Spinal cord (tissue), 10 donors: ENCODE data around the gene SAMD8. TPM values are rescaled to one million over a fixed set of nuclear protein-coding genes. Genes with fewer than 3 reads are reported as not detected.
"Not testable (repeated sequence)": the region's sequence is repeated elsewhere in the genome, so short reads cannot be mapped to it uniquely, and the experiment has no call there.

ENCODE experiments used
- DNase-seq, 6 donors: peaks; one replicate each; pipeline versions ENCODE4 v3.0.0 to v3.0.0-alpha.2; 2013 to 2015; ENCODE audit warnings: low spot score in 6 of 6, low read depth in 4 of 6
- H3K27ac ChIP-seq: one replicate; pipeline ENCODE4 v1.5.1; 2013; ENCODE audit warnings: low read depth, low read length, control low read depth
- H3K27me3 ChIP-seq: one replicate; pipeline ENCODE4 v1.6.1; 2013; ENCODE audit warnings: low read length; ENCODE audit not compliant: control insufficient read depth, insufficient read depth
- H3K36me3 ChIP-seq: one replicate; pipeline ENCODE4 v1.6.1; 2013; ENCODE audit warnings: low read length; ENCODE audit not compliant: control insufficient read depth, insufficient read depth
- H3K4me1 ChIP-seq: one replicate; pipeline ENCODE4 v1.6.1; 2013; ENCODE audit warnings: low read length; ENCODE audit not compliant: control insufficient read depth, insufficient read depth
- H3K4me3 ChIP-seq: one replicate; pipeline ENCODE4 v1.5.1; 2013; ENCODE audit warnings: low read depth, low read length, control low read depth
- H3K9me3 ChIP-seq: one replicate; pipeline ENCODE4 v1.6.1; 2013; ENCODE audit warnings: low read length; ENCODE audit not compliant: control insufficient read depth, insufficient read depth
- whole genome bisulfite sequencing: methylation state at CpG from one replicate; pipeline ENCODE4 v1.1.5; 2013; ENCODE audit warnings: missing lambda C conversion rate; ENCODE audit not compliant: insufficient coverage; 5-methylcytosine and 5-hydroxymethylcytosine counted together
- polyA plus RNA-seq, 2 donors: library from polyadenylated mRNA; unstranded; fragments of 120-200 nt; gene quantifications; one replicate each; pipeline ENCODE4 v1.2.1, GENCODE V29; 2013; ENCODE audit not compliant: insufficient read length in 2 of 2
- total RNA-seq, 2 donors: library from RNA; depleted of rRNA in 1 of 2; stranded (reverse); fragments of 120-200 nt in 1 of 2; fragments of >200 nt in 1 of 2; gene quantifications; one replicate each; pipeline versions ENCODE4 v1.2.3 to v1.2.4, GENCODE V29; 2013 to 2014
- donor health status: healthy.

Gene SAMD8
- total and polyA plus RNA-seq, 4 donors = 36.1 to 91.7 (median 45.4) TPM

GRCh38 chr10:75105576-75106197 is 5.8 kb upstream of the SAMD8 start:
- Histone ChIP-seq H3K4me1 (peaks cover 5% of the 10 kb centered on the region), H3K27ac (no peak overlapping the region), H3K4me3 (no peak overlapping the region), H3K9me3 (no peaks in the 10 kb centered on the region), H3K27me3 (no peaks in the 10 kb centered on the region), H3K36me3 (no peaks in the 10 kb centered on the region)
- DNase-seq = no peak
- WGBS = 93% methylated on average over 14 of the region's 16 CpGs

- H3K36me3 ChIP-seq = no peaks in the 10 kb centered on the region
- no peak overlapping the region for H3K27ac ChIP-seq
- H3K4me1 ChIP-seq = peaks cover 9% of the 10 kb centered on the region
- WGBS = 40% methylated on average over 8 of the region's 8 CpGs
- H3K27me3 ChIP-seq = no peaks in the 10 kb centered on the region
- DNase-seq = no peak
- no peak overlapping the region for H3K4me3 ChIP-seq
- H3K9me3 ChIP-seq = no peaks in the 10 kb centered on the region
These were observed 5.2 kb upstream of the SAMD8 start for GRCh38 chr10:75106242-75106641.

GRCh38 chr10:75106891-75107290 is 4.6 kb upstream of the SAMD8 start:
- H3K9me3 ChIP-seq, H3K4me1 ChIP-seq, H3K27me3 ChIP-seq, DNase-seq, H3K27ac ChIP-seq, H3K36me3 ChIP-seq, H3K4me3 ChIP-seq: not testable (repeated sequence)
- 96% methylated on average over 9 of the region's 9 CpGs for WGBS

GRCh38 chr10:75107756-75108683 is 3.4 kb upstream of the SAMD8 start:
- Histone ChIP-seq H3K27me3 (no peaks in the 10 kb centered on the region), H3K27ac (no peak overlapping the region), H3K4me1 (peaks cover 9% of the 10 kb centered on the region), H3K4me3 (no peak overlapping the region), H3K9me3 (no peaks in the 10 kb centered on the region), H3K36me3 (no peaks in the 10 kb centered on the region)
- WGBS = 91% methylated on average over 25 of the region's 25 CpGs
- DNase-seq = no peak

- Histone ChIP-seq H3K27ac (no peak overlapping the region), H3K4me3 (no peak overlapping the region), H3K36me3 (no peaks in the 10 kb centered on the region), H3K4me1 (peaks cover 11% of the 10 kb centered on the region), H3K9me3 (no peaks in the 10 kb centered on the region), H3K27me3 (no peaks in the 10 kb centered on the region)
- 66% methylated on average over 9 of the region's 10 CpGs for WGBS
- DNase-seq = peak in 2 of 6 donors; percentile 18 to 23
These were observed 2.6 kb upstream of the SAMD8 start for GRCh38 chr10:75108684-75109458.

- no peak for DNase-seq
- Histone ChIP-seq H3K27ac (no peak overlapping the region), H3K4me1 (peaks cover 11% of the 10 kb centered on the region), H3K36me3 (no peaks in the 10 kb centered on the region), H3K27me3 (no peaks in the 10 kb centered on the region), H3K4me3 (no peak overlapping the region), H3K9me3 (no peaks in the 10 kb centered on the region)
- WGBS = 94% methylated on average over 1 of the region's 1 CpG
These were observed 2.0 kb upstream of the SAMD8 start for GRCh38 chr10:75109459-75109778.

GRCh38 chr10:75110006-75110632 is 1.3 kb upstream of the SAMD8 start:
- no peak overlapping the region for H3K4me3 ChIP-seq

GRCh38 chr10:75111907-75112679 is 637 bp downstream of the SAMD8 start:
- H3K4me1 ChIP-seq = peaks cover 11% of the 10 kb centered on the region
- H3K36me3 ChIP-seq = no peaks in the 10 kb centered on the region
- peak in 4 of 6 donors; percentile 17 to 79 (median 40) for DNase-seq
- WGBS = under 1% methylated on average over 15 of the region's 23 CpGs
- H3K9me3 ChIP-seq = no peaks in the 10 kb centered on the region
- peak overlapping the region; percentile 98 for H3K4me3 ChIP-seq
- H3K27me3 ChIP-seq = no peaks in the 10 kb centered on the region
- peak overlapping the region; percentile 99 for H3K27ac ChIP-seq

More at GRCh38 chr10:75110006-75110632, 1.3 kb upstream of the SAMD8 start:
- 99% methylated on average over 8 of the region's 8 CpGs for WGBS
- Histone ChIP-seq H3K9me3 (no peaks in the 10 kb centered on the region), H3K27ac (no peak overlapping the region), H3K36me3 (no peaks in the 10 kb centered on the region), H3K27me3 (no peaks in the 10 kb centered on the region), H3K4me1 (peaks cover 11% of the 10 kb centered on the region)
- DNase-seq = no peak

- no CpG with 5 or more reads among the region's 2 CpGs for whole genome bisulfite sequencing
- Histone ChIP-seq H3K4me1 (peaks cover 8% of the 10 kb centered on the region), H3K9me3 (no peaks in the 10 kb centered on the region), H3K27ac (no peak overlapping the region), H3K27me3 (no peaks in the 10 kb centered on the region), H3K4me3 (no peak overlapping the region), H3K36me3 (no peaks in the 10 kb centered on the region)
- DNase-seq = no peak
These were observed 3.7 kb downstream of the SAMD8 start for GRCh38 chr10:75115137-75115536.
